Measurements from ENCODE around the gene ZNF638. TPM values are rescaled to one million over a fixed set of nuclear protein-coding genes. Genes with fewer than 3 reads are reported as not detected.

Gene ZNF638
- total RNA-seq, 1 donor from 2014 or later, result 115 TPM

DNA sequence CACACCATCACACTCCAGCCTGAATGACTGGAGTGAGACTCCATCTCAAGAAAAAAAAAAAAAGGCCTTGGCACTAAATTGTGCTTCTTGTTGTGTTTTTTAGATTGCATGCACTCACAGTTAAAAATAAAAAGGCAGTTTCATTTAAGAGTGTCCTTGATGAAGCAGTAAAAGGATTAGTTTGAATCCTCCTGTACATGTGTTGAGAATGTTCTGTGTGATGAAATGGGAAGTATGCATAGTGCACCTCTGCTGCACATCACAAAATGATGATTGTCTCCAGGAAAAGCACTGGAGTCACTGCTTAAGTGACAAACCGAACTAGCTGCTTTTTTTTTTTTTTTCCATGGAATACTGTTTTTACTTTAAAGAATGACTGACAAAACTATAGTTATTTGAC, 144.9 kb downstream of the ZNF638 start:
- H3K27ac ChIP-seq, result no peak overlapping the region

DNA sequence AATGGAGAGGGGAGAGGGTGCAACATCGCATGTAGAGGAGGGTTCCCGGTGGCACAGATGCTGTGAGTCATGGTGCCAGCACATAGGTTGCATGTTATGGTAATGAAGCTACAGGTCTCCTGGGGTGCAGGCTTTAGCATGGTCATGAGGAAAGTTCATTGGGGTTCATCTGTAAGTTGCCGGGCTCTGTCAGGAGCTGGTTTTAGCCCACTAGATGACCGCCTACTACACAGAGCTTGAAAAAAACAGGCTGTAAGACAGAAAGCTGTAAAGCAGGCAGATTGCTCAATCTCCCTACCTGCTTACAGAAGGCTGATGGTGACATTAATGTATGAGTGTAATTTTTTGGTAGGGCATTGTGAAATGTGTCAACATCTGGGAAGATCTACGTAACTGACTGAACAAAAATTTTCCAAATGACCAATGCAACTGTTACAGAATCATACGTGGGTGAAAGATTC, 145.7 kb downstream of the ZNF638 start:
- TF ChIP-seq, protein P1, sequence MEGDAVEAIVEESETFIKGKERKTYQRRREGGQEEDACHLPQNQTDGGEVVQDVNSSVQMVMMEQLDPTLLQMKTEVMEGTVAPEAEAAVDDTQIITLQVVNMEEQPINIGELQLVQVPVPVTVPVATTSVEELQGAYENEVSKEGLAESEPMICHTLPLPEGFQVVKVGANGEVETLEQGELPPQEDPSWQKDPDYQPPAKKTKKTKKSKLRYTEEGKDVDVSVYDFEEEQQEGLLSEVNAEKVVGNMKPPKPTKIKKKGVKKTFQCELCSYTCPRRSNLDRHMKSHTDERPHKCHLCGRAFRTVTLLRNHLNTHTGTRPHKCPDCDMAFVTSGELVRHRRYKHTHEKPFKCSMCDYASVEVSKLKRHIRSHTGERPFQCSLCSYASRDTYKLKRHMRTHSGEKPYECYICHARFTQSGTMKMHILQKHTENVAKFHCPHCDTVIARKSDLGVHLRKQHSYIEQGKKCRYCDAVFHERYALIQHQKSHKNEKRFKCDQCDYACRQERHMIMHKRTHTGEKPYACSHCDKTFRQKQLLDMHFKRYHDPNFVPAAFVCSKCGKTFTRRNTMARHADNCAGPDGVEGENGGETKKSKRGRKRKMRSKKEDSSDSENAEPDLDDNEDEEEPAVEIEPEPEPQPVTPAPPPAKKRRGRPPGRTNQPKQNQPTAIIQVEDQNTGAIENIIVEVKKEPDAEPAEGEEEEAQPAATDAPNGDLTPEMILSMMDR (IDR thresholded peaks at IDR 0.05), result no peak
- DNase-seq (no peak), ATAC-seq (peak in 1 of 2 donors; percentile 14)
- no peak overlapping the region for H3K4me3 ChIP-seq
- H3K36me3 ChIP-seq, result no peaks in the 10 kb centered on the region
- peaks cover 22% of the 10 kb centered on the region for H3K4me1 ChIP-seq
- intact Hi-C loops (cut with DNase I), result no loop called here
- no peaks in the 10 kb centered on the region for H3K9me3 ChIP-seq
- H3K27ac ChIP-seq, result no peak overlapping the region
- no peaks in the 10 kb centered on the region for H3K27me3 ChIP-seq (ENCODE audit: low read depth)

More for the DNA sequence above, 144.9 kb downstream of the ZNF638 start:
- Histone ChIP-seq H3K4me1 (peaks cover 22% of the 10 kb centered on the region), H3K27me3 (ENCODE audit: low read depth) (no peaks in the 10 kb centered on the region), H3K4me3 (no peak overlapping the region), H3K9me3 (no peaks in the 10 kb centered on the region), H3K36me3 (no peaks in the 10 kb centered on the region)
- no peak for ATAC-seq
- TF ChIP-seq, protein P1 (IDR thresholded peaks at IDR 0.05), result no peak
- no peak for DNase-seq
- intact Hi-C loops (cut with DNase I), result no loop called here

DNA sequence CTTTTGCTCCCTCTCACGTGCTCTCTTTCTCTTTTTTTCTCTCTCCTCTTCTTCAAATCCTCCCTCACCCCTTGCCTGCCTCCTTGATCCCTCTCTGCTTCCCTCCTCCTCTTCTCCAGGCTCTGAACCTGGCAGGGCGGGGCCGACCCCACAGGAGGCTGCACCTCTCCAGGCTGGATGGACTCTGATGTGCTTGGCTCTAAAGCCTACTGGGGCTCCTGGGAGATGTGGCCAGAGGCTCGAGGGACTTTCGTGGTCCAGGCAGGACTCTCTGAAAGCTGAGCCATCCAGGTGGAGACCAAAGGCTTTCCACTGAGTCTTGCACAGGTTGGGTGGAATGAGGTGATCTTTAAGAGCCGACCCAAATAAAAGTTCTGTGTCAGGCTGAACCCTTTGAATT, 147.2 kb downstream of the ZNF638 start:
- no peak for DNase-seq
- Histone ChIP-seq H3K36me3 (no peaks in the 10 kb centered on the region), H3K9me3 (no peaks in the 10 kb centered on the region), H3K4me3 (no peak overlapping the region), H3K27me3 (ENCODE audit: low read depth) (no peaks in the 10 kb centered on the region), H3K4me1 (peaks cover 22% of the 10 kb centered on the region), H3K27ac (no peak overlapping the region)
- TF ChIP-seq, protein P1 (IDR thresholded peaks at IDR 0.05), result no peak
- intact Hi-C loops (cut with DNase I), result no loop called here
- ATAC-seq, result no peak

DNA sequence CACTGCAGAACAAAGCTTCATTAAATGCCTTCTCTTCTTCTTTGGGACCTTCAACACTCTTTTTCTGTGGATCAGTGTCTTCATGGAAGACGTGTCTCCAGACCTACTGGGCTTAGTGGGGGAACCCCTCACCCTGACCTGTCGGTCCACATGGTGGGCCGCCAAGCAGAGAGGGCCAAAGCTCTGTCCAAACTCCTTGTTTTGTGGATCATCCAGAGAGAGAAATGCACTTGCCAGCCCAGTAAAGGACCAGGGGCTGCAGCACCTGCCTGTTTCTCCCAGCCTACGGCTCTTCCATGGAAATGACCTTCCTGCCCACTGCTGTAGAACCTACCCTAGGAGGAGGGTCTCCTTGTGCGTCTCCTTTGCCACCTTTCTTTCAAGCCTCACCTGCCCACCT, 147.7 kb downstream of the ZNF638 start:
- no peaks in the 10 kb centered on the region for H3K9me3 ChIP-seq
- H3K27me3 ChIP-seq (ENCODE audit: low read depth), result no peaks in the 10 kb centered on the region
- TF ChIP-seq, protein P1 (IDR thresholded peaks at IDR 0.05), result no peak
- no peak overlapping the region for H3K27ac ChIP-seq
- ATAC-seq (no peak), DNase-seq (no peak)
- intact Hi-C loops (cut with DNase I), result no loop called here
- peaks cover 18% of the 10 kb centered on the region for H3K4me1 ChIP-seq
- H3K36me3 ChIP-seq, result no peaks in the 10 kb centered on the region
- H3K4me3 ChIP-seq, result no peak overlapping the region

GRCh38 chr2:71481111-71481510, 149.5 kb downstream of the ZNF638 start:
- H3K9me3 ChIP-seq, result no peaks in the 10 kb centered on the region
- ATAC-seq, result no peak

More at GRCh38 chr2:71481111-71481510, 149.5 kb downstream of the ZNF638 start:
- intact Hi-C loops (cut with DNase I), result no loop called here
- Histone ChIP-seq H3K4me1 (peaks cover 4% of the 10 kb centered on the region), H3K36me3 (no peaks in the 10 kb centered on the region), H3K27me3 (ENCODE audit: low read depth) (no peaks in the 10 kb centered on the region), H3K4me3 (no peak overlapping the region), H3K27ac (no peak overlapping the region)
- TF ChIP-seq, protein P1 (IDR thresholded peaks at IDR 0.05), result no peak
- no peak for DNase-seq

All from lower lobe of right lung (tissue), 2 donors.